Activated CD8-positive, alpha-beta memory T cell treated with anti-CD3 and anti-CD28 coated beads, Interleukin-2, amount 50 U/mL, for 48 hours (primary cell): ENCODE data around the gene ITPR3.

ENCODE experiments used
- DNase-seq: peaks from one replicate; pipeline ENCODE4 v3.0.0-alpha.2; 2020

The ITPR3 gene

DNA sequence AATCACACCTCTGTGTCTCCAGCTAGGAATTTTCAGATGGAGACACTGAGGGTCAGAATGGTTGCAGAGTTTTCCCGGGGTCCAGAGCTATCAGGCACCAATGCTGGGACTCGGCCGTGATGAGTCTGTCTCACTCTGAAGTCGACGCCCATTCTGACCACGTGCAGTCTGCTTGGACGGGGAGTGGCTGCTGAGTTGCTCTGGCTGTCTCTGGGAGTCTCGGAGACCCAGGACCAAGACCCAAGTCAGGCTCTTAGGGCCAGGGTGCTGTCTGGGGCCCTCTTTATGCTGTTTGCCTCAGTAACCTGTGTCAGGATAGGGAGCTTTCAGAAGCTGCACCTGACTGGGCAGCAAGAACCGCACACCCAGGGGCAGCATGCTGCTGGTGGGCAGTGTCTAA lies 121.0 kb downstream of the ITPR3 start:
- DNase-seq, result no peak

DNA sequence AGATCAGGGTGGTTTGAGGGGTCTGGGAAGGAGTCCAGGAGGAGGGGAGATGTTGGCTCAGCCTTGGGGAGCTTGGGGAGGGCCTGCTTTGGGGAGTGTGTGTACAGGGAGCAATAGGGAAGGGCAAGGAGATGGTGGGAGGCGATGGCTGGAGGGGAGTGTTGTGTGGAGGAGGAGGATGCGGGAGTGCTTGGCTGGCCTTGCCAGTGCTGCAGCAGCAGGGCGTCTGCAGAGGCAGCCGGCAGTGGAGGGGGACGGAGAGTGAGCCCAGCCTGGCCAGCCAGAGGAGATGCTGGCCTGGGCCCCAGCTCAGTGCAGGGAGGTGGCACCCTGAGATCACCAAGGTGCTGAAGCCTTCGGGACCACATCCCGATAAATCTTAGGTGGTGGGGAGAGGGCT lies 121.7 kb downstream of the ITPR3 start:
- no peak for DNase-seq

- DNase-seq, result peak; percentile 85
These were observed 123.1 kb downstream of the ITPR3 start for GRCh38 chr6:33744001-33744848.

DNA sequence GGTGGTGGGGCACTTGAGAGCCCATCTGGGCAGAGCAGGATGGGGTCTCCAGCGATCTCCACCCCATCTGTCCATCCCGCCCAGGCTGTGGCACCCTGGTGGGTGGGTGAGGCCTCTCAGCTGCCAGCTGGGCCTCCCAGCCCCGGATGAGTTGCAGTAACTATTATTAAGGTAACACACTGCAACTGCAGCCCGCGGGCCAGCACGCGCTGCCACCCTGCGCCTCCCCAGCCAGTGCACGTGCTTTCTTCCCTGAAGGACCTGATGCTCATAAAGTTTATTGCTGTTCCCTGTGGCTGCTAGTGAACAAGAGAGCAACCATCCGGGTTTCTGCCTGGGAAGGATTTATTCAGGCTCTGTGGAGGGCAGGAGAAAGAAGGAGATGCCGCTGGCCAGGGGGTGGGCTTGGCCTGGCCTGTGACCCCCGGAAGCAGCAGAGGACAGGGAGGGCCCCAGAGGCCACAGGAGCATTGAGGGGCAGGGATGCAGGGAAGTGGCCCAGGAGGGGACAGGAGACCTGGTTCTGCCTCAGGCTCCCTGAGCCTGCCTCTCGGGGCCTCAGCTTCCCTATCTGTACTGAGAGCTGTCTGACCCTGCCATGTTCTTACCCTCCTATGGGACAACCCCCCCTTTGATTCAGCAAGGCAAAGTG lies 123.9 kb downstream of the ITPR3 start:
- DNase-seq, result no peak

DNA sequence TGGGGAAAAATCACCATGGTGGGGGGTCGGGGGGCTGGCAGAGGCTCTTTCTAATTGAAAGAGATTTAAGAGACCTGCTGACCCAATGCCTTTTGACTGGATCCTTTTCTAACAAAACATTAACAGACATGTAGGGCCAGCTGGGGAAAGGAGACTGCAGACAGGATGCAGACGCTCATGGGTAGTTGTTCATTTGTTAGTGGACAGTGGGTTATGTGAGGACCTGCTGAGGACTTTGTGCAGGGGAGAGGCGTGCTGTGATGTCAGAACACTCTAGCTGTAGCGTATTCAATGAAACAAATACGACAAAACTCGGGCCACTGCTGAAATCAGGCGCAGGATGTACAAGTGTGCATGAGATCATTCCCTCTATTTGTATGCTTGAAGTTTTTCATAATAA lies 124.4 kb downstream of the ITPR3 start:
- no peak for DNase-seq
